Erythroblast (primary cell): ENCODE results near the gene KCNN1.

ENCODE experiments used
- GATA1 ChIP-seq: IDR thresholded peaks from 2 replicates; pipeline ENCODE4 v1.6.1; 2011; ENCODE audit warnings: low read depth, mild to moderate bottlenecking, control low read depth, low read length, moderate library complexity
- POLR2A ChIP-seq: IDR thresholded peaks from 2 replicates; pipeline ENCODE4 v1.6.1; 2011; ENCODE audit warnings: mild to moderate bottlenecking, low read length

- TF ChIP-seq POLR2A (no peak), GATA1 (no peak)
These were observed 9.0 kb upstream of the KCNN1 start for GRCh38 chr19:17957885-17958284.
